Measurements from ENCODE around the gene NPM1.
"Not testable (repeated sequence)": the region's sequence is repeated elsewhere in the genome, so short reads cannot be mapped to it uniquely, and the experiment has no call there.

Gene NPM1

DNA sequence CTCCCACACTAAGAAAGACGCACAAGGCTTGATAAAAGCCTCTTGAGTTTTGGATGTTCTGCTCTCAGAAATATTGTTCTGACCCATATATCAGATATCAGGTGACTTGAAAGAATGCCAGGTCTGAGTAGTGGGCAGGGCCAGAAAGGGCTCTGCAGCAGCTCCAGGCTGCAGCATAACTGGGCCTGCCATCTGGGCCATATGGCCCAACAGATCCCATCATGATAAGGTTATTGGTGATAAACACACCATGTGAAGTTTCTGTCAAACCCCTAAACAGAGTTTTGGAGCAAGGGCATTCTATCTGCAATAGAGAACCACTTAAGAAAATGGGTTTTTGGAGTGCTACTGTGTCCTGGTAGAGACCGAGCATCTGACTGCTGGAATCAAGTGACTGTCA lies 29.8 kb upstream of the NPM1 start:
- H3K36me3 ChIP-seq (ENCODE audit: insufficient read depth, insufficient read length, low read length), result no peaks in the 10 kb centered on the region
- H3K27me3 ChIP-seq (ENCODE audit: insufficient read depth, insufficient read length), result no peaks in the 10 kb centered on the region
- no peak for TF ChIP-seq YY1 (IDR thresholded peaks at IDR 0.05; ENCODE audit: insufficient read depth, insufficient read length)
- no peak for TF ChIP-seq SUZ12 (IDR thresholded peaks at IDR 0.05; ENCODE audit: extremely low read depth, insufficient read depth, insufficient read length)
- no peak for TF ChIP-seq ZNF274 (IDR thresholded peaks at IDR 0.05; ENCODE audit: low read depth, low read length)
- DNase-seq (ENCODE audit: low read depth, low spot score), result no peak
- H3K4me1 ChIP-seq (ENCODE audit: insufficient read depth, insufficient read length), result no peaks in the 10 kb centered on the region
- H3K9ac ChIP-seq (ENCODE audit: insufficient read length, low read depth), result no peak overlapping the region
- H3K9me3 ChIP-seq (ENCODE audit: insufficient read depth, low read length), result no peaks in the 10 kb centered on the region
- H3K4me3 ChIP-seq (ENCODE audit: insufficient read length, low read depth), result no peak overlapping the region

DNA sequence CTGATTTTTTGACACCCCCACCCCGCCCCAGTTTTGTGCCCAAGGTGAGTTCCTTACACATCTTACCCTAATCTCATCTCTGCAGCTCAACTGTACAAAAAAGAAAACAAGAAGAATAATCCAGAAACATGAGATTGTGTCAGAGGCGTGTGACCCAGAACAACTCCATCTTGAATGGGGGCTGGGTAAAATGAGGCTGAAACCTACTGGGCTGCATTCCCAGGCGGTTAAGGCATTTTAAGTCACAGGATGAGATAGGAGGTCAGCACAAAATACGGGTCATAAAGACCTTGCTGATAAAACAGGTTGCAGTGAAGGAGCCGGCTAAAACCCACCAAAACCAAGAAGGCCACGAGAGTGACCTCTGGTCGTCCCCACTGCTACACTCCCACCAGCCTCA lies 26.5 kb upstream of the NPM1 start:
- not testable (repeated sequence) for DNase-seq (ENCODE audit: low read depth, low spot score); H3K4me1 ChIP-seq (ENCODE audit: insufficient read depth, insufficient read length); H3K4me3 ChIP-seq (ENCODE audit: insufficient read length, low read depth); H3K27me3 ChIP-seq (ENCODE audit: insufficient read depth, insufficient read length); H3K9ac ChIP-seq (ENCODE audit: insufficient read length, low read depth); H3K9me3 ChIP-seq (ENCODE audit: insufficient read depth, low read length); H3K36me3 ChIP-seq (ENCODE audit: insufficient read depth, insufficient read length, low read length)

DNA sequence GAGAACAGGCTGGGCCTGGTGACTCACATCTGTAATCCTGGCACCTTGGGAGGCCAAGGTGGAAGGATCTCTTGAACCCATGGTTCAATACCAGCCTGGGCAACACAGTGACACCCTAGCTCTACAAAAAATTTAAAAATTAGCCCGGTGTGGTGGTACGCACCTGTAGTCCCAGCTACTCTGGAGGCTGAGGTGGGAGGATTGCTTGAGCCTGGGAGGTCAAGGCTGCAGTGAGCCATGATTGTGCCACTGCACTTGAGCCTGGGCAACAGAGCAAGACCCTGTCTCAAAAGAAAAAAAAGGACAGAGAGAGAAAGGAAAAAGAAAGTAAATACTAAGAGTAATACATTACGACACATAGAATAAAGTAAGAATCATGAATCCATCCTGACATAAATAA lies 24.4 kb upstream of the NPM1 start:
- H3K36me3 ChIP-seq (ENCODE audit: insufficient read depth, insufficient read length, low read length); H3K4me1 ChIP-seq (ENCODE audit: insufficient read depth, insufficient read length); H3K27me3 ChIP-seq (ENCODE audit: insufficient read depth, insufficient read length); DNase-seq (ENCODE audit: low read depth, low spot score); H3K9ac ChIP-seq (ENCODE audit: insufficient read length, low read depth); H3K4me3 ChIP-seq (ENCODE audit: insufficient read length, low read depth); H3K9me3 ChIP-seq (ENCODE audit: insufficient read depth, low read length): not testable (repeated sequence)

DNA sequence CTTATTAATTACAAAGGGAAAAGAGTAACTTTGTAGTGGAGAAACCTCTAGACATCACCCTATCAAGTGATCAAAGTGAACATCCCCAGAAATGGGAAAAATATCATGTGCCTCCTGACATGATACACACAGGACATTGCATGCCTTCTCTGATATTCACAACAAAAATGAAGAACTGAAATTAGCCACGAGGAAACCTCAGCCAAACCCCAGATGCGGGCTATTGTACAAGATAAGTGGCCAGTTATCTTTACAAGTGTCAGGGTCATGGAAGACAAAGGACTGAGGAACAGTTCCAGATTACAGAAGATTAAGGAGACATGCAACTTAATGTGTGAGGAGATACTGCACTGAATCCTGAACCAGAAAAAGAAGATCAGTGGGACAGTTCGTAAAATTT lies 23.8 kb upstream of the NPM1 start:
- Histone ChIP-seq H3K36me3 (ENCODE audit: insufficient read depth, insufficient read length, low read length) (no peaks in the 10 kb centered on the region), H3K9ac (ENCODE audit: insufficient read length, low read depth) (no peak overlapping the region), H3K27me3 (ENCODE audit: insufficient read depth, insufficient read length) (no peaks in the 10 kb centered on the region), H3K4me3 (ENCODE audit: insufficient read length, low read depth) (no peak overlapping the region), H3K9me3 (ENCODE audit: insufficient read depth, low read length) (no peaks in the 10 kb centered on the region), H3K4me1 (ENCODE audit: insufficient read depth, insufficient read length) (no peaks in the 10 kb centered on the region)
- TF ChIP-seq ZNF274 (IDR thresholded peaks at IDR 0.05; ENCODE audit: low read depth, low read length), result no peak
- TF ChIP-seq SUZ12 (IDR thresholded peaks at IDR 0.05; ENCODE audit: extremely low read depth, insufficient read depth, insufficient read length), result no peak
- TF ChIP-seq YY1 (IDR thresholded peaks at IDR 0.05; ENCODE audit: insufficient read depth, insufficient read length), result no peak
- no peak for DNase-seq (ENCODE audit: low read depth, low spot score)

DNA sequence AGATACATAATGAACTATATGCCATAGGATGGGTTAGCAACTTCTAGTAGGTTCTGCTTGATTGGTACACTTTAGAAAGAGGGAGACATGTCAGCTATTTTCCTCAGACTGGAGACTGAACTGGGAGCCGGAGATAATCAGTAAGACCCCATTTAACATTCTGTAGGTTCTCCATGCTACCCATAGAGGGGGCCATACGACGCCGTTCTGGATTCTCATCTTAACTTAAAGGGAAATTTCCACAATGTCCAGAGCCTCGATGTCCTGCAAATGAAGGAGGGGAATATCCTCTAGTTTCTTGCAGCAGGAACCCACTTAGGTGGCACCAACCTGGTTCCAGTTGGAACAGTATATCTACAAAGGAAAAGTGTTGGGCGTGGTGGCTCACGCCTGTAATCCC lies 22.3 kb upstream of the NPM1 start:
- Histone ChIP-seq H3K9ac (ENCODE audit: insufficient read length, low read depth) (no peak overlapping the region), H3K4me1 (ENCODE audit: insufficient read depth, insufficient read length) (no peaks in the 10 kb centered on the region), H3K9me3 (ENCODE audit: insufficient read depth, low read length) (no peaks in the 10 kb centered on the region), H3K4me3 (ENCODE audit: insufficient read length, low read depth) (no peak overlapping the region), H3K27me3 (ENCODE audit: insufficient read depth, insufficient read length) (no peaks in the 10 kb centered on the region), H3K36me3 (ENCODE audit: insufficient read depth, insufficient read length, low read length) (no peaks in the 10 kb centered on the region)
- TF ChIP-seq ZNF274 (IDR thresholded peaks at IDR 0.05; ENCODE audit: low read depth, low read length) (no peak), YY1 (IDR thresholded peaks at IDR 0.05; ENCODE audit: insufficient read depth, insufficient read length) (no peak), SUZ12 (IDR thresholded peaks at IDR 0.05; ENCODE audit: extremely low read depth, insufficient read depth, insufficient read length) (no peak)
- peak; percentile 16 for DNase-seq (ENCODE audit: low read depth, low spot score)

DNA sequence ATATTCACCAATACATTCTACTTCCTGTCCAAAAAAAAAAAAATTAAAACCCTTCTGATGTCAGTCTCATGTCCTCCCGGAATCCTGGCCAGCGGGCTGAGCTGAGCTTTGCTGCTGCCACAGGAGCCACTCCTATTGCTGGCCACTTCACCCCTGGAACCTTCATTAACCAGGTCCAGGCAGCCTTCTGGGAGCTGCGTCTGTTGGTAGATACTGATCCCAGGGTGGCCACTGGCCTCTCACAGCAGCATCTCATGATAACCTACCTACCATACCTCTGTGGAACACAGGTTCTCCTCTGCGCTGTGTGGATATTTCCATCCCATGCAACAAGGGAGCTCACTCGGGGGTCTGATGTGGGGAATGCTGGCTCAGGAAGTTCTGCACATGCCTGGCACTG lies 21.0 kb upstream of the NPM1 start:
- Histone ChIP-seq H3K9ac (ENCODE audit: insufficient read length, low read depth) (no peak overlapping the region), H3K9me3 (ENCODE audit: insufficient read depth, low read length) (no peaks in the 10 kb centered on the region), H3K36me3 (ENCODE audit: insufficient read depth, insufficient read length, low read length) (no peaks in the 10 kb centered on the region), H3K4me1 (ENCODE audit: insufficient read depth, insufficient read length) (no peaks in the 10 kb centered on the region), H3K4me3 (ENCODE audit: insufficient read length, low read depth) (no peak overlapping the region), H3K27me3 (ENCODE audit: insufficient read depth, insufficient read length) (no peaks in the 10 kb centered on the region)
- DNase-seq (ENCODE audit: low read depth, low spot score), result no peak
- TF ChIP-seq YY1 (IDR thresholded peaks at IDR 0.05; ENCODE audit: insufficient read depth, insufficient read length) (no peak), ZNF274 (IDR thresholded peaks at IDR 0.05; ENCODE audit: low read depth, low read length) (no peak), SUZ12 (IDR thresholded peaks at IDR 0.05; ENCODE audit: extremely low read depth, insufficient read depth, insufficient read length) (no peak)

DNA sequence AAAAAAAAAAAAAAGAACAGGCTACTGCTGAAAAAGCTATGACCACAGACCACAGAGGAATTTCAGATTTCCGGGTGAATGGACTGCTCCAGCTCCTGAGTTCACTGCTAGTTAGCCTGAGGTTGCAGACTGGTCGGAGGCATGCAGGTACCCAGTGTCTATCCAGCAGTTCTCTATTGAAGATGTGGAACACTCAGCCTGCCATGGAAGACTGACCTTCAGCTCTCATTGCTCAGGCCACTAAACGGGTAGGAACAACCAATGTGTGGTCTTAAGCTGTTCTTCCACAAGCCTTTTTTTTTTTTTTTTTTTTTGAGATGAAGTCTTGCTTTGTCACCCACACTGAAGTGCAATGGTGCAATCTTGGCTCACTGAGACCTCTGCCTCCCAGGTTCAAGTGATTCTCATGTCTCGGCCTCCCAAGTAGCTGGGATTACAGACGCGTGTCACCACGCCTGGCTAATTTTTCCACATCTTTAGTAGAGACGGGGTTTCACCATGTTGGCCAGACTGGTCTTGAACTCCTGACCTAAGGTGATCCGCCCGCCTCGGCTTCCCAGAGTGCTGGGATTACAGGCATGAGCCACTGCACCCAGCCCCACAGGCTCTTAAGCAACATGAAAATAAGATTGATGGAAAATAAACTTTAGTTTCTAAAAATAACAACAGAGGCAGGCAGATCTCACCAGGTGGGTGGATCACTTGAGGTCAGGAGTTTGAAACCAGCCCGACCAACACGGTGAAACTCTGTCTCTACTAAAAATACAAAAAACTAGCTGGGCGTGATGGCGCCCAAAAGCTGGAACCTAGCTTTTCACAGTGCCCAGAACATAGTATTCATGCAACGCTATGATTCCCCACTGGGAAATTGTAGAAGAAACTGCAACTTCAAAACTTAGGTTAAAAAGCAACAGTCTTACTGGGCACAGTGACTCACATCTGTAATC lies 20.0 kb upstream of the NPM1 start:
- Histone ChIP-seq H3K36me3 (ENCODE audit: insufficient read depth, insufficient read length, low read length) (no peaks in the 10 kb centered on the region), H3K9ac (ENCODE audit: insufficient read length, low read depth) (no peak overlapping the region), H3K27me3 (ENCODE audit: insufficient read depth, insufficient read length) (no peaks in the 10 kb centered on the region), H3K4me3 (ENCODE audit: insufficient read length, low read depth) (no peak overlapping the region), H3K4me1 (ENCODE audit: insufficient read depth, insufficient read length) (no peaks in the 10 kb centered on the region), H3K9me3 (ENCODE audit: insufficient read depth, low read length) (no peaks in the 10 kb centered on the region)
- no peak for DNase-seq (ENCODE audit: low read depth, low spot score)
- TF ChIP-seq SUZ12 (IDR thresholded peaks at IDR 0.05; ENCODE audit: extremely low read depth, insufficient read depth, insufficient read length) (no peak), ZNF274 (IDR thresholded peaks at IDR 0.05; ENCODE audit: low read depth, low read length) (no peak), YY1 (IDR thresholded peaks at IDR 0.05; ENCODE audit: insufficient read depth, insufficient read length) (no peak)
